K562 treated with DMSO at 1 percent for 48 hours (cell line): ENCODE data around the gene C17orf113. TPM values are rescaled to one million over a fixed set of nuclear protein-coding genes. Genes with fewer than 3 reads are reported as not detected.

Source experiments
- total RNA-seq: library from RNA; unstranded; fragments of 300-600 nt; gene quantifications from 2 replicates; pipeline ENCODE4 v1.2.3, GENCODE V29; 2022; ENCODE audit warnings: low replicate concordance; ENCODE audit errors: extremely low read depth

Gene C17orf113
- not detected in 2 replicates for total RNA-seq

GRCh38 chr17:42050393-42051012, at the start of gene C17orf113:
C17orf113 (minus strand) TSS chr17:42050601; CDS start chr17:42043376, 7,225 bp downstream.

GRCh38 chr17:42097691-42098631, 47.6 kb upstream of the C17orf113 start, which contains the start of gene ZNF385C:
ZNF385C (minus strand) TSS chr17:42098473; CDS start chr17:42063056, 35,417 bp downstream.

GRCh38 chr17:42019509-42020404, 30.6 kb downstream of the C17orf113 start, which contains the start of gene NKIRAS2:
NKIRAS2 (plus strand) TSS chr17:42020090; CDS start chr17:42021578, 1,488 bp downstream.

GRCh38 chr17:42016941-42017865, 33.2 kb downstream of the C17orf113 start, which contains the start of gene DNAJC7:
DNAJC7 (minus strand) TSS chr17:42017439; CDS start chr17:42017416, 23 bp downstream.

Other genes with a start within 250 kb of the C17orf113 start
- not detected in 2 replicates for gene P3H4, start 238.7 kb downstream of the C17orf113 start, total RNA-seq
- gene FKBP10, start 237.6 kb downstream of the C17orf113 start, total RNA-seq = not detected in 2 replicates
- not detected in 2 replicates for gene NT5C3B, start 214.4 kb downstream of the C17orf113 start, total RNA-seq
- gene KLHL10, start 212.8 kb downstream of the C17orf113 start, total RNA-seq = not detected in 2 replicates
- gene KLHL11, start 185.2 kb downstream of the C17orf113 start, total RNA-seq = not detected in 2 replicates
- gene ACLY, start 131.7 kb downstream of the C17orf113 start, total RNA-seq = not detected in 2 replicates
- not detected in 2 replicates for gene ODAD4, start 120.0 kb downstream of the C17orf113 start, total RNA-seq
- not detected in 2 replicates for gene CNP, start 83.8 kb downstream of the C17orf113 start, total RNA-seq
- 468 TPM in 1 of 2 replicates, not detected in the other for gene DNAJC7, start 33.2 kb downstream of the C17orf113 start, total RNA-seq
- not detected in 2 replicates for gene NKIRAS2, start 30.5 kb downstream of the C17orf113 start, total RNA-seq
- not detected in 2 replicates for gene ZNF385C, start 47.9 kb upstream of the C17orf113 start, total RNA-seq
- gene DHX58, start 62.1 kb upstream of the C17orf113 start, total RNA-seq = not detected in 2 replicates
- not detected in 2 replicates for gene KAT2A, start 70.8 kb upstream of the C17orf113 start, total RNA-seq
- not detected in 2 replicates for gene HSPB9, start 72.2 kb upstream of the C17orf113 start, total RNA-seq
- gene RAB5C, start 104.4 kb upstream of the C17orf113 start, total RNA-seq = not detected in 2 replicates
- not detected in 2 replicates for gene KCNH4, start 130.5 kb upstream of the C17orf113 start, total RNA-seq
- not detected in 2 replicates for gene HCRT, start 134.9 kb upstream of the C17orf113 start, total RNA-seq
- gene GHDC, start 143.9 kb upstream of the C17orf113 start, total RNA-seq = not detected in 2 replicates
- gene STAT5B, start 225.8 kb upstream of the C17orf113 start, total RNA-seq = 69.5 TPM in 1 of 2 replicates, not detected in the other
- 406 TPM in 1 of 2 replicates, not detected in the other for gene STAT5A, start 237.9 kb upstream of the C17orf113 start, total RNA-seq